Body of pancreas (tissue), 4 donors: Measurements from ENCODE around the gene CCIN. TPM values are rescaled to one million over a fixed set of nuclear protein-coding genes. Genes with fewer than 3 reads are reported as not detected.

ENCODE experiments used
- ATAC-seq: fragments of 150-250 bp; one replicate; pipeline ENCODE4 v1.9.1; 2016
- DNase-seq, 4 donors: peaks; one replicate each; pipeline ENCODE4 v3.0.0-alpha.2; 2019
- H3K27ac ChIP-seq, 4 donors: fragments of 200-600 bp; sonication (generic); 1 replicate in 3 of 4; 2 replicates in 1 of 4; pipeline versions ENCODE4 v1.5.1 to v1.6.1; 2016 to 2019; ENCODE audit warnings: mild to moderate bottlenecking in 1 of 4, mixed read lengths in 1 of 4, moderate library complexity in 1 of 4
- H3K27me3 ChIP-seq, 2 donors: fragments of 200-600 bp; sonication (generic); one replicate each; pipeline ENCODE4 v1.6.0; 2016; ENCODE audit warnings: mild to moderate bottlenecking in 1 of 2
- H3K36me3 ChIP-seq, 2 donors: fragments of 200-600 bp; sonication (generic); replicated peaks in 1 of 2; 2 replicates each; pipeline ENCODE4 v1.5.1; 2016; ENCODE audit warnings: low read depth in 2 of 2; ENCODE audit not compliant: insufficient read depth in 1 of 2
- H3K4me1 ChIP-seq: fragments of 200-600 bp; sonication (generic); one replicate; pipeline ENCODE4 v1.6.0; 2016
- H3K4me3 ChIP-seq, 2 donors: fragments of 200-600 bp; sonication (generic); 1 replicate in 1 of 2; 2 replicates in 1 of 2; pipeline ENCODE4 v1.5.1; 2016 to 2019
- H3K9me3 ChIP-seq, 3 donors: fragments of 200-600 bp; sonication (generic); 1 replicate in 2 of 3; 2 replicates in 1 of 3; pipeline ENCODE4 v1.5.1; 2016
- POLR2A ChIP-seq, 3 donors: fragments of 450-650 bp; IDR thresholded peaks; one replicate each; pipeline ENCODE4 v1.6.1; 2016; ENCODE audit warnings: antibody characterized with exemption in 3 of 3, mild to moderate bottlenecking in 2 of 3
- WGBS, 2 donors: methylation state at CpG; one replicate each; pipeline ENCODE4 v1.1.5; 2017; 5-methylcytosine and 5-hydroxymethylcytosine counted together
- intact Hi-C: fragments of 100-400 bp; cut with DNase I; formaldehyde crosslinking; loops from one replicate; pipeline ENCODE4 v1.15.1; 2023
- total RNA-seq, 2 donors: library from RNA; depleted of rRNA; stranded (reverse); fragments of >200 nt; gene quantifications; one replicate each; pipeline ENCODE4 v1.1.0, GENCODE V29; 2016
- TF ChIP-seq, protein P1 (sequence below), 7 experiments: fragments of 450-650 bp in 4 of 7; fragments of 200-600 bp in 3 of 7; sonication (generic) in 3 of 7; IDR thresholded peaks; one replicate each; pipeline ENCODE4 v1.5.1; 2016 to 2019; ENCODE audit warnings: antibody characterized with exemption in 7 of 7

The CCIN gene
- total RNA-seq, 2 donors from 2014 or later = not detected

- H3K36me3 ChIP-seq = no peaks in the 10 kb centered on the region
- no peaks in the 10 kb centered on the region for H3K9me3 ChIP-seq
- H3K4me3 ChIP-seq = no peak overlapping the region
- intact Hi-C loops = loop anchor here (5.0 kb wide), 1 partner anchor 63 kb away; no protein-coding TSS in a partner anchor
- DNase-seq = no peak
- 43 to 51% methylated on average over 1 to 3 of the region's 3 CpGs for WGBS, 2 donors
- TF ChIP-seq POLR2A (IDR thresholded peaks at IDR 0.05) = no peak
- TF ChIP-seq, protein P1, sequence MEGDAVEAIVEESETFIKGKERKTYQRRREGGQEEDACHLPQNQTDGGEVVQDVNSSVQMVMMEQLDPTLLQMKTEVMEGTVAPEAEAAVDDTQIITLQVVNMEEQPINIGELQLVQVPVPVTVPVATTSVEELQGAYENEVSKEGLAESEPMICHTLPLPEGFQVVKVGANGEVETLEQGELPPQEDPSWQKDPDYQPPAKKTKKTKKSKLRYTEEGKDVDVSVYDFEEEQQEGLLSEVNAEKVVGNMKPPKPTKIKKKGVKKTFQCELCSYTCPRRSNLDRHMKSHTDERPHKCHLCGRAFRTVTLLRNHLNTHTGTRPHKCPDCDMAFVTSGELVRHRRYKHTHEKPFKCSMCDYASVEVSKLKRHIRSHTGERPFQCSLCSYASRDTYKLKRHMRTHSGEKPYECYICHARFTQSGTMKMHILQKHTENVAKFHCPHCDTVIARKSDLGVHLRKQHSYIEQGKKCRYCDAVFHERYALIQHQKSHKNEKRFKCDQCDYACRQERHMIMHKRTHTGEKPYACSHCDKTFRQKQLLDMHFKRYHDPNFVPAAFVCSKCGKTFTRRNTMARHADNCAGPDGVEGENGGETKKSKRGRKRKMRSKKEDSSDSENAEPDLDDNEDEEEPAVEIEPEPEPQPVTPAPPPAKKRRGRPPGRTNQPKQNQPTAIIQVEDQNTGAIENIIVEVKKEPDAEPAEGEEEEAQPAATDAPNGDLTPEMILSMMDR (IDR thresholded peaks at IDR 0.05) = no peak
- H3K27ac ChIP-seq = no peak overlapping the region
- H3K27me3 ChIP-seq = no peaks in the 10 kb centered on the region
- ATAC-seq = no peak
- H3K4me1 ChIP-seq = peaks cover 12% of the 10 kb centered on the region
Measured at GRCh38 chr9:36164989-36165388, 4.2 kb upstream of the CCIN start.

DNA sequence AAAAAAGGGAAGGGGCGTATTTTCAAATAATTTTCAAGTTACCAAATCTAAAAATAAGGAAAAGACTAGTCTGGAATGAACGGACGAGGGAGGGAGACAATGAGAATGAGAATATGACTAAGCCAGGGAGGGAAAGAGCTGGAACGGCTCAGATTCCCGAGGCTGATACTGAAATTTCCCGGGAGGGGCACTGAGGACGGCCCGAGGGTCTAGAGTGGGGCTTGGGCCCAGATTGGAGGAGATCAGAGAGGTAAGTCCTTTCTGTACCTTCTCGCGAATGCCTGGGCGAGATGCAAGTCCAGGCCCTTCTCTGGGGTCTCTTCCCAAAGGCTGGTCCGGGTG, 3.4 kb upstream of the CCIN start:
- no peak overlapping the region for H3K27ac ChIP-seq
- peaks cover 12% of the 10 kb centered on the region for H3K4me1 ChIP-seq
- H3K4me3 ChIP-seq = no peak overlapping the region
- no peaks in the 10 kb centered on the region for H3K9me3 ChIP-seq
- no peaks in the 10 kb centered on the region for H3K36me3 ChIP-seq
- H3K27me3 ChIP-seq = no peaks in the 10 kb centered on the region
- ATAC-seq = peak; percentile 9
- no peak for DNase-seq
- intact Hi-C loops = loop anchor here (5.0 kb wide), 1 partner anchor 63 kb away; no protein-coding TSS in a partner anchor
- WGBS, 2 donors = 48 to 60% methylated on average over 11 to 12 of the region's 12 CpGs
- TF ChIP-seq POLR2A (IDR thresholded peaks at IDR 0.05) = no peak
- TF ChIP-seq, protein P1 (IDR thresholded peaks at IDR 0.05) = no peak

GRCh38 chr9:36166168-36166927, 2.8 kb upstream of the CCIN start:
- ATAC-seq (peak; percentile 90), DNase-seq (peak; percentile 75 to 83 (median 80))
- Histone ChIP-seq H3K27me3 (no peaks in the 10 kb centered on the region), H3K9me3 (no peaks in the 10 kb centered on the region), H3K4me1 (peaks cover 12% of the 10 kb centered on the region), H3K4me3 (no peak overlapping the region), H3K36me3 (no peaks in the 10 kb centered on the region), H3K27ac (no peak overlapping the region)
- intact Hi-C loops = loop anchor here (5.0 kb wide), 1 partner anchor 64 kb away; no protein-coding TSS in a partner anchor
- no peak for TF ChIP-seq POLR2A (IDR thresholded peaks at IDR 0.05)
- TF ChIP-seq, protein P1 (IDR thresholded peaks at IDR 0.05) = peak; percentile 83 to 97 (median 91)
- WGBS, 2 donors = 1 to 5% methylated on average over 14 to 53 of the region's 58 CpGs

GRCh38 chr9:36169708-36170107, 520 bp downstream of the CCIN start:
- Histone ChIP-seq H3K9me3 (no peaks in the 10 kb centered on the region), H3K36me3 (no peaks in the 10 kb centered on the region), H3K4me3 (no peak overlapping the region), H3K4me1 (peaks cover 8% of the 10 kb centered on the region), H3K27me3 (no peaks in the 10 kb centered on the region), H3K27ac (no peak overlapping the region)
- no peak for DNase-seq
- no peak for ATAC-seq
- TF ChIP-seq POLR2A (IDR thresholded peaks at IDR 0.05) = no peak
- TF ChIP-seq, protein P1 (IDR thresholded peaks at IDR 0.05) = no peak
- 83 to 85% methylated on average over 16 to 17 of the region's 17 CpGs for WGBS, 2 donors
- intact Hi-C loops = loop anchor here (5.0 kb wide), 1 partner anchor 67 kb away; no protein-coding TSS in a partner anchor

DNA sequence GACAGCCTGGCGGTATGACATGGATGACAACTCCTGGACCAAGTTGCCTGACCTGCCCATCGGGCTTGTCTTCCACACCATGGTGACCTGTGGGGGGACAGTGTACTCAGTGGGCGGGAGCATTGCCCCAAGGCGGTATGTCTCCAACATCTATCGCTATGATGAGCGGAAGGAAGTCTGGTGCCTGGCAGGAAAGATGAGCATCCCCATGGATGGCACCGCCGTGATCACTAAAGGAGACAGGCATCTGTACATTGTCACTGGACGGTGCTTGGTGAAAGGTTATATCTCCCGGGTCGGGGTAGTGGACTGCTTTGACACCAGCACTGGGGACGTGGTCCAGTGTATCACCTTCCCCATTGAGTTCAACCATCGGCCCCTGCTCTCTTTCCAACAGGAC, 1.3 kb downstream of the CCIN start:
- no peaks in the 10 kb centered on the region for H3K36me3 ChIP-seq
- intact Hi-C loops = no loop called here
- no peak for ATAC-seq
- no peak for DNase-seq
- no peaks in the 10 kb centered on the region for H3K27me3 ChIP-seq
- H3K9me3 ChIP-seq = no peaks in the 10 kb centered on the region
- WGBS, 2 donors = 83 to 90% methylated on average over 11 to 12 of the region's 13 CpGs
- no peak overlapping the region for H3K4me3 ChIP-seq
- H3K27ac ChIP-seq = no peak overlapping the region
- H3K4me1 ChIP-seq = peaks cover 8% of the 10 kb centered on the region
- TF ChIP-seq, protein P1 (IDR thresholded peaks at IDR 0.05) = no peak
- TF ChIP-seq POLR2A (IDR thresholded peaks at IDR 0.05) = no peak
